ENCODE measurements around the gene LARP4B.

LARP4B gene

DNA sequence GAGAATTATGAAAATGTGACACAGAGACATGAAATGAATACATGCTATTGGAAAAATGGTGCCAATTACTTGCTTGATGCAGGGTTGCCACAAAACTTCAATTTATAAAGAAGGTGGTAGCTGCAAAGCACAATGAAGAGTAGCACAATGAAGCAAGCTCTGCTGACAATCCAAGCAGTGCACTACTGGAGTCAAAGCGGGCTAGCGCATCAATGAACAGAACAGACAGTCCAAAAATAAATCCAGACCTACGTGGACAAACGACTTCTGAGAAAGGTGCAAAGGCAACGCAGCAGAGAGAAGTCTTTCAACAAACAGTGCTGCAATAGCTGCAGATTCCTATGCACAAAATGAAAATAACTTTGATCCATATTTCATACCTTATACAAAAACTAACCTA is 75.8 kb downstream of the LARP4B start:
- H3K27me3 ChIP-seq (ENCODE audit: control insufficient read depth, insufficient read depth, low read length): no peaks in the 10 kb centered on the region
- no peaks in the 10 kb centered on the region for H3K9me3 ChIP-seq (ENCODE audit: control insufficient read depth, insufficient read depth, low read length)
- H3K4me1 ChIP-seq (ENCODE audit: control insufficient read depth, insufficient read depth, low read length): no peaks in the 10 kb centered on the region
- H3K4me3 ChIP-seq (ENCODE audit: low read depth, low read length): no peak overlapping the region
- no peak overlapping the region for H3K9ac ChIP-seq (ENCODE audit: low read depth, low read length)
- H3K36me3 ChIP-seq (ENCODE audit: control insufficient read depth, insufficient read depth, low read length): no peaks in the 10 kb centered on the region

DNA sequence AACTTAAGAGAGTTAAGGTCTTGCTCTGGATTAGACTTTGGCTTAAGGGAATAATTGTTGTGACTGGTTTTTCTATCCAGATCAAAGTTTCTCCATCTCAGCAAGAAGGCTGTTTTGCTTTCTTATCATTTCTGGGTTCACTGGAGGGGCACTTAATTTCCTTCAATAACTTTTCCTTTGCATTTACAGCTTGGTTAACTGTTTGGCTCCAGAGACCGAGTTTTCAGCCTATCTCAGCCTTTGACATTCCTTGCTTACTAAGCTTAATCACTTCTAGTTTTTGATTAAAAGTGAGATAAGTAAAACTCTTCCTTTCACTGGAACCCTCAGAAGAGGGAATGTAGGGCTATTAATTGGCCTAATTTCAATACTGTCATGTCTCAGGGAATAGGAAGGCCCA is 76.4 kb downstream of the LARP4B start:
- no peak overlapping the region for H3K4me3 ChIP-seq (ENCODE audit: low read depth, low read length)
- H3K27me3 ChIP-seq (ENCODE audit: control insufficient read depth, insufficient read depth, low read length): no peaks in the 10 kb centered on the region
- no peak overlapping the region for H3K9ac ChIP-seq (ENCODE audit: low read depth, low read length)
- H3K4me1 ChIP-seq (ENCODE audit: control insufficient read depth, insufficient read depth, low read length): no peaks in the 10 kb centered on the region
- no peaks in the 10 kb centered on the region for H3K9me3 ChIP-seq (ENCODE audit: control insufficient read depth, insufficient read depth, low read length)
- no peaks in the 10 kb centered on the region for H3K36me3 ChIP-seq (ENCODE audit: control insufficient read depth, insufficient read depth, low read length)

DNA sequence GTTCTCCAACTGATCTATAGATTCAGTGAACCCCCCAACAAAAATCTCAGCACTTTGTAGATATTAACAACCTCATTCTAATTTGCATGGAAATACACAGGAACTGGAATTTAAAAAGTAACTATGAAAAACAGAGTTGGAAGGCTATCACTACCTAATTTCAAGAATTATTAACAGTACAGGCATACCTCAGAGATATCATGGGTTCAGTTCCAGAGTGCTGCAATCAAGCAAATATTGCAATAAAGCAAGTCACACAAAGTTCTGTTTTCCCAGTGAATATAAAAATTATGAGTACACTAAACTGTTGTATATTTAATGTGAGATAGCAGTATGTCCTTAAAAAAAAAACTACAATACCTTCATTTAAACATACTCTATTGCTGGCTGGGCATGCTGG is 78.5 kb downstream of the LARP4B start:
- Histone ChIP-seq H3K36me3 (ENCODE audit: control insufficient read depth, insufficient read depth, low read length) (no peaks in the 10 kb centered on the region), H3K4me3 (ENCODE audit: low read depth, low read length) (no peak overlapping the region), H3K9me3 (ENCODE audit: control insufficient read depth, insufficient read depth, low read length) (no peaks in the 10 kb centered on the region), H3K27me3 (ENCODE audit: control insufficient read depth, insufficient read depth, low read length) (no peaks in the 10 kb centered on the region), H3K9ac (ENCODE audit: low read depth, low read length) (no peak overlapping the region), H3K4me1 (ENCODE audit: control insufficient read depth, insufficient read depth, low read length) (no peaks in the 10 kb centered on the region)

DNA sequence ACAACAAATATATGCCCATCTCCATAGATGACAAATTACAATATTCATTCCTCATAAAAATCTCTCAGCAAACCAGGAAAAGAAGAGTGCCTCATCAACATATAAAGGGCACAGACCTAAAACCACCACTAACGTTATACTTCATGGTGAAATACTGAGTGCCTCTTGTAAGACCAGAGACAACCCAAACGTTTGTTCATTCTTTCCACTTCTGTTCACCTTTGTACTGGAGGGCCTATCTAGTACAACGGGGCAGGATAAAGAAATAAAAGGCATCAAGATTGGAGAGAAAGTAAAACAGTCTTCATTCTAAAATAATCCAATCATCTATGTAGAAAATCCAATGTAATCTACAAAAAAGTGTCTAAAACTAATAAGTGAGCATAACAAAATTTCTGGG is 79.1 kb downstream of the LARP4B start:
- no peak overlapping the region for H3K4me3 ChIP-seq (ENCODE audit: low read depth, low read length)
- H3K36me3 ChIP-seq (ENCODE audit: control insufficient read depth, insufficient read depth, low read length): no peaks in the 10 kb centered on the region
- H3K9me3 ChIP-seq (ENCODE audit: control insufficient read depth, insufficient read depth, low read length): no peaks in the 10 kb centered on the region
- no peaks in the 10 kb centered on the region for H3K27me3 ChIP-seq (ENCODE audit: control insufficient read depth, insufficient read depth, low read length)
- H3K4me1 ChIP-seq (ENCODE audit: control insufficient read depth, insufficient read depth, low read length): no peaks in the 10 kb centered on the region
- H3K9ac ChIP-seq (ENCODE audit: low read depth, low read length): no peak overlapping the region

DNA sequence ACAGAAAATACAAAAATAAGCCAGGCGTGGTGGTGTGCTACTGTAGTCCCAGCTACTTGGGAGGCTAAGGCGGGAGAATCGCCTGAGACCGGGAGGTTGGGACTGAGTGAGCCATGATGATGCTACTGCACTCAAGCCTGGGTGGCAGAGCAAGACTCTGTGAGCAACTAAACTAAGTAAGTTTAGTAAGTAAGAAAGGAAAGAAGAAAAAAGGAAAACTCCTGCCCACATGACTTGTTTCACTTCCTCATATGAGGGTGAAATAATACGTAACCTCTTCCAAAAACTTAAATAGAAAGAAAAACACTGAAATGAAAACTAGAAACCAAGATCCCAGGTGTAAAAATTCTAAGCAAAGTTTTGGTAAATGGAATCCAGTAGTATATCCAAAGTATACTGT is 79.6 kb downstream of the LARP4B start:
- no peaks in the 10 kb centered on the region for H3K4me1 ChIP-seq (ENCODE audit: control insufficient read depth, insufficient read depth, low read length)
- no peaks in the 10 kb centered on the region for H3K27me3 ChIP-seq (ENCODE audit: control insufficient read depth, insufficient read depth, low read length)
- no peaks in the 10 kb centered on the region for H3K9me3 ChIP-seq (ENCODE audit: control insufficient read depth, insufficient read depth, low read length)
- H3K4me3 ChIP-seq (ENCODE audit: low read depth, low read length): no peak overlapping the region
- H3K9ac ChIP-seq (ENCODE audit: low read depth, low read length): no peak overlapping the region
- no peaks in the 10 kb centered on the region for H3K36me3 ChIP-seq (ENCODE audit: control insufficient read depth, insufficient read depth, low read length)

DNA sequence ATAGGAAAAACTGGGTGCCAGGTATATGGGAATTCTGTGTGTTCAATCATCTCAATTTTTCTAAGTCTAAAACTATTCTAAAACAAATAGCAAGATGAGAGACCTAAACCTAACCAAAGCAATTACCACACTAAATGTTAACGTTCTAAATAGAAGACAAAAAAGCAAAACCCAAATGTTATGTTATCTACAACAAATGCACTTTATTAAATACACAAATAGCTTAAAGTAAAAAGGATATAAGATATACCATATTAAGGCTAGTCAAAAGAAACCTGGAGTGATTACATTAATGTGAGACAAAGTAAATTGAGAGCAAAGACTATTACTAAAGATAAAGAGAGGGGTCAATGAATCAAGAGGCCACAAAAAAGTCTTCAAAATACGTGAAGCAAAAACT is 81.4 kb downstream of the LARP4B start:
- H3K27me3 ChIP-seq (ENCODE audit: control insufficient read depth, insufficient read depth, low read length): no peaks in the 10 kb centered on the region
- no peaks in the 10 kb centered on the region for H3K36me3 ChIP-seq (ENCODE audit: control insufficient read depth, insufficient read depth, low read length)
- no peak overlapping the region for H3K4me3 ChIP-seq (ENCODE audit: low read depth, low read length)
- no peaks in the 10 kb centered on the region for H3K4me1 ChIP-seq (ENCODE audit: control insufficient read depth, insufficient read depth, low read length)
- no peaks in the 10 kb centered on the region for H3K9me3 ChIP-seq (ENCODE audit: control insufficient read depth, insufficient read depth, low read length)
- H3K9ac ChIP-seq (ENCODE audit: low read depth, low read length): no peak overlapping the region

DNA sequence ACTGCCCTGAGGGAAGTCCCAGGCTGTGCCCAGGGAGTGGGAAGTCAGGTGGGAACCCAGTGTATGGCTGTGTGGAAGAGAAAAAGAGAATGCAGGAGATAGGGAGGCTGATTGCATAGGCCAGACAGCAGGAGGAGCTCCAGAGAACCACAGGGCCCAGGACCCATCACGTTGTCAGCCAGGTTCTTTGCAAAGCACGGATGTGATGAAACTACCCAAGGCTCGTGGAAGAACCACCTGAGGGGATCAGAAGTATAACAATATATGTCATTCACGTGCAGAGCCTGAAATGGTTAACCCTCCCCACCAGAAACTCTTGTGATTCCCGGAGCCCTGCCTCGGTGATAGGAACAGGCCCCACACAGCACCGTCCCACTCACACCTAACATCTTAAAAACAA is 83.6 kb downstream of the LARP4B start:
- Histone ChIP-seq H3K9me3 (ENCODE audit: control insufficient read depth, insufficient read depth, low read length) (no peaks in the 10 kb centered on the region), H3K27me3 (ENCODE audit: control insufficient read depth, insufficient read depth, low read length) (no peaks in the 10 kb centered on the region), H3K9ac (ENCODE audit: low read depth, low read length) (no peak overlapping the region), H3K4me3 (ENCODE audit: low read depth, low read length) (no peak overlapping the region), H3K36me3 (ENCODE audit: control insufficient read depth, insufficient read depth, low read length) (peaks cover 7% of the 10 kb centered on the region), H3K4me1 (ENCODE audit: control insufficient read depth, insufficient read depth, low read length) (no peaks in the 10 kb centered on the region)

DNA sequence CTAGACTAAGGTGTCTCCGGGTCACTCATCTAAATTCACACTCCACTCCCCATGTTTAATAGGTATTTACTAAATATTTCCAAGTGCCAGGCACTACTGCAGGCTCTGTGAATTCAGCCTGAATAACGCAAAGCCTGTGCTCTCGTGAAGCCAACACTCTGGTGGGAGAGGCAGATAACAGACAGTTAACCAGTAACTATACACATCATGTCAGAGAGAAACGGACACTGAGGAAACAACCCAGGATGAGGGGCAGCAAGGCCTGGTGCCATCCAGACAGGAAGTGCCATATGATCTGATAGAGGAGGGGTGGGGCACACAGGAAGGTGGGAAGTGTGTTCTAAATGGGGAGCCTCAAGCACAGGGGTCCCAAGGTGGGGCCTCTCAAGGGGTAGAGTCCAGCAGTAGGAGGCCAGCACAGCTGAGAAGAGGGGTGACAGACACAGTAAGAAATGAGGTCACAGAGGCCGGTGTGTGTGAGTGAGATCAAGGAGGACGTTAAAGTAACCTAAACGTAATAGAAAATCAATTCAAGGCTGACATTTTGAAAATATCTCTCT is 85.3 kb downstream of the LARP4B start:
- Histone ChIP-seq H3K4me1 (ENCODE audit: control insufficient read depth, insufficient read depth, low read length) (no peaks in the 10 kb centered on the region), H3K9ac (ENCODE audit: low read depth, low read length) (no peak overlapping the region), H3K36me3 (ENCODE audit: control insufficient read depth, insufficient read depth, low read length) (peaks cover 10% of the 10 kb centered on the region), H3K27me3 (ENCODE audit: control insufficient read depth, insufficient read depth, low read length) (no peaks in the 10 kb centered on the region), H3K4me3 (ENCODE audit: low read depth, low read length) (no peak overlapping the region), H3K9me3 (ENCODE audit: control insufficient read depth, insufficient read depth, low read length) (no peaks in the 10 kb centered on the region)

DNA sequence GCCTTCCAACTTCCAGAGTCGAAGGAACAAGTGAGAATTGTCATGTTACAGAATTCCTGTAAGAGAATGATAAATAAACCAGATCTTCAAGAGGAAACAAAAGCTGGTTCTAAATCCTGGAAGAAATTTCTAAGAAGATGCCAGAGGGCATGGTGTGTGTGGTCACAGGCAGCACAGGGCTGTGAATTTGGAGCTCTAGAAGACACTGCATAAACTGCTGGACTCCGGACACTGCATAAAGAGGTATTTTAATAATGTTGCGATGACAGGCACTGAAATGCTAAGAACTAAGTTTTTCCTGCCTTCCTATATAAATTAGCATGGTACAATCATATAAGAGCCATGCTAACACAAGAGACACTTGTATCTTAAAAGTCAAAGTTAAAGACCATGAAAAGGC is 86.0 kb downstream of the LARP4B start:
- H3K4me3 ChIP-seq (ENCODE audit: low read depth, low read length): no peak overlapping the region
- H3K4me1 ChIP-seq (ENCODE audit: control insufficient read depth, insufficient read depth, low read length): no peaks in the 10 kb centered on the region
- no peaks in the 10 kb centered on the region for H3K27me3 ChIP-seq (ENCODE audit: control insufficient read depth, insufficient read depth, low read length)
- H3K36me3 ChIP-seq (ENCODE audit: control insufficient read depth, insufficient read depth, low read length): peaks cover 14% of the 10 kb centered on the region
- H3K9me3 ChIP-seq (ENCODE audit: control insufficient read depth, insufficient read depth, low read length): no peaks in the 10 kb centered on the region
- H3K9ac ChIP-seq (ENCODE audit: low read depth, low read length): no peak overlapping the region

DNA sequence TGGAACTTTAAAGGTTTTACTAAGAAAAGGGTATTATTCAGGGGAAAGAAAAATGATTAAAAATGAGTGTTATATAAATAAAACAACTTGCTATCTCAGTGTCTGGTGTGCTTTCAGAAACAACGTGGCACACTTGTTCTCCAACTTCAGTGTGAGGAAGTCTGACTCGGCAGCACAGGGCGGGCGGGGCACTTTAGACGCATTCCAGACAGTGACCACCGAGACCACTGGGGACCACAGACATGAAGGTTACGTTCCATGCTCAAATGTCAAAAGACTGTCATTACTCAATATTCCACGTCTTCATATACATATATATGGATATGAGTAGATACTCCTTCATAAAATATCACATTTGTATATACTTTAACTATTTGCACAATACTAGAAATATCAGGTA is 87.0 kb downstream of the LARP4B start:
- Histone ChIP-seq H3K27me3 (ENCODE audit: control insufficient read depth, insufficient read depth, low read length) (no peaks in the 10 kb centered on the region), H3K36me3 (ENCODE audit: control insufficient read depth, insufficient read depth, low read length) (peaks cover 19% of the 10 kb centered on the region), H3K9ac (ENCODE audit: low read depth, low read length) (no peak overlapping the region), H3K4me3 (ENCODE audit: low read depth, low read length) (no peak overlapping the region), H3K9me3 (ENCODE audit: control insufficient read depth, insufficient read depth, low read length) (no peaks in the 10 kb centered on the region), H3K4me1 (ENCODE audit: control insufficient read depth, insufficient read depth, low read length) (no peaks in the 10 kb centered on the region)

DNA sequence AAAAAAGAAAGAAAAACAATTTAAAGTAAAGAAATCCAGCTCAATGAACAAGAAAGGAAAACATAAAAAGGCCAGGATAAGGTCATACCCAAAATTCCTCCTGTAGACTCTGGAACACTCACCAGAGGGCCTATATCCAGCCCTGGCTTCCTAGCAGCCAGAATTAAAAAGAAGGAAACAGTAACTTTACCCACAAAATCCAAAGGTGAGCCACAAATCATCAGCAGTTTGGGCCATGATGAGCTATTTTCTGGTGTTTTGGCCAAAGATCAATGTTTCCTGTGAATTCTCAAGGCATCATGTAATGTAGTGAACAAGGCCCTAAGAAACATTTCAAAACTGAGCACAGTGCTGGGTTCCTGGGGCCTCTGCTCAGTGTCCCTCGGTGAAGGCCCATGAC is 87.8 kb downstream of the LARP4B start:
- Histone ChIP-seq H3K9me3 (ENCODE audit: control insufficient read depth, insufficient read depth, low read length) (no peaks in the 10 kb centered on the region), H3K4me1 (ENCODE audit: control insufficient read depth, insufficient read depth, low read length) (no peaks in the 10 kb centered on the region), H3K4me3 (ENCODE audit: low read depth, low read length) (no peak overlapping the region), H3K9ac (ENCODE audit: low read depth, low read length) (no peak overlapping the region), H3K36me3 (ENCODE audit: control insufficient read depth, insufficient read depth, low read length) (peaks cover 19% of the 10 kb centered on the region), H3K27me3 (ENCODE audit: control insufficient read depth, insufficient read depth, low read length) (no peaks in the 10 kb centered on the region)

DNA sequence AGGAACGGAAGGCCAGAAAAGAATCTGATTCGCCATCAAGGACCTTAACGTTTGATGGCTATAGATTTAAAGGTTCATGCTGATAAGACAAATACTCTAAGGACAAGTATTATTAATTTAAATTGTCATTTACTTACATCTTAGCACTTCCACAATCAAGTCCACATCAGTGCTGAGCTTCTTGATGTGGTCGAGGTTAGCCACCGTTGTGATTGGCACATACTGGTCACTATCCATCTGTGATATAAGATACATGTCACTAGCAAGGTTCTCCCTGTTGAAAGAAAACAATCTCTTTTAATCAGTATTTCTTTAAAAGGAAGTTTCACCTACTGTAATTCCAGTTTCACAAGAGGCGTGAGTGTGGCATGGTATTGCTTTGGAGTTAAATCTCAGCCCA is 88.7 kb downstream of the LARP4B start:
- H3K4me3 ChIP-seq (ENCODE audit: low read depth, low read length): no peak overlapping the region
- H3K9ac ChIP-seq (ENCODE audit: low read depth, low read length): no peak overlapping the region
- peaks cover 19% of the 10 kb centered on the region for H3K36me3 ChIP-seq (ENCODE audit: control insufficient read depth, insufficient read depth, low read length)
- H3K4me1 ChIP-seq (ENCODE audit: control insufficient read depth, insufficient read depth, low read length): no peaks in the 10 kb centered on the region
- H3K9me3 ChIP-seq (ENCODE audit: control insufficient read depth, insufficient read depth, low read length): no peaks in the 10 kb centered on the region
- no peaks in the 10 kb centered on the region for H3K27me3 ChIP-seq (ENCODE audit: control insufficient read depth, insufficient read depth, low read length)

DNA sequence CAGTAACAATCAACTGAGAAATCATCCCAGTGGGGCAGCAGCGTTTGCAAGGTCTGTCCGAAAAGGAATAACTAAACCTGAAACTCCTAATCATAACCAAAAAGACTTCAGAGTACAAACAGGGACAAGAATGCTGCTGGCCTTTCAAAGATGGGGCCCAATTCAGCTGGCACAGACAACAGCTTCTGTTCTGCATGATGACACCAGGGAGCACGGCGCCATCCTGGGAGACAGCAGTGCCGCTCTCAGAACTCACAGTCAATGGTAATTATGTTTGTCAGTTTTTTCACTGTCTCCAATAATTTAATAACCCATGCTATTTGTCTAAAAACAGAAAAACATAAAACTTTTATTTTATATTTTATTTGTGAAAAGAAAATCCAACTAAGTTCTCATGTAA is 90.0 kb downstream of the LARP4B start:
- Histone ChIP-seq H3K4me3 (ENCODE audit: low read depth, low read length) (no peak overlapping the region), H3K36me3 (ENCODE audit: control insufficient read depth, insufficient read depth, low read length) (peaks cover 19% of the 10 kb centered on the region), H3K4me1 (ENCODE audit: control insufficient read depth, insufficient read depth, low read length) (no peaks in the 10 kb centered on the region), H3K27me3 (ENCODE audit: control insufficient read depth, insufficient read depth, low read length) (no peaks in the 10 kb centered on the region), H3K9ac (ENCODE audit: low read depth, low read length) (no peak overlapping the region), H3K9me3 (ENCODE audit: control insufficient read depth, insufficient read depth, low read length) (no peaks in the 10 kb centered on the region)
